HG03060 (cell line): ENCODE measurements around the gene KRTAP10-7.
"Not testable (repeated sequence)": the region's sequence is repeated elsewhere in the genome, so short reads cannot be mapped to it uniquely, and the experiment has no call there.

ENCODE experiments used
- ATAC-seq: cut with Tn5 transposase; IDR thresholded peaks from one replicate; pipeline ENCODE4 v1.9.1; 2021; ENCODE audit warnings: low read depth, moderate number of reproducible peaks; ENCODE audit not compliant: unreplicated experiment

Gene KRTAP10-7

DNA sequence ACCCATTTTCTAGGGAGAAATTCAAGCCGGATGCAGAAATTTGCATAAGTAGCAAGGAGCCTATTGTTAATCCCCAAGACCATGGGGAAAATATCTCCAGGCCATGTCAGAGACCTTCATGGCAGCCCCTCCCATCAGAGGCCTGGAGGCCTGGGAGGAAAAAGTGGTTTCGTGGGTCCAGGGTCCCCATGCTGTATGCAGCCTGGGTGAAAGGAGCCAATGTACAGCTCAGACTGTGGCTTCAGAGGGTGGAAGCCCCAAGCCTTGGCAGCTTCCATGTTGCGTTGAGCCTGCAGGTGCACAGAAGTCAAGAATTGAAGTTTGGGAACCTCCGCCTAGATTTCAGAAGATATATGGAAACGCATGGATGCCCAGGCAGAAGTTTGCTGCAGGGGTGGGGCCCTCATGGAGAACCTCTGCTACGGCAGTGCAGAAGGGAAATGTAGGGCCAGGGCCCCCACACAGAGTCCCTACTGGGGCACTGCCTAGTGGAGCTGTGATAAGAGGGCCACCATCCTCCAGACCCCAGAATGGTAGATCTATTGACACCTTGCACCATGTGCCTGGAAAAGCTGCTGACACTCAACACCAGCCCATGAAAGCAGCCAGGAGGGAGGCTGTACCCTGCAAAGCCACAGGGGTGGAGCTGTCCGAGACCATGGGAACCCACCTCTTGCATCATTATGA is 9.9 kb downstream of the KRTAP10-7 start:
- not testable (repeated sequence) for ATAC-seq

DNA sequence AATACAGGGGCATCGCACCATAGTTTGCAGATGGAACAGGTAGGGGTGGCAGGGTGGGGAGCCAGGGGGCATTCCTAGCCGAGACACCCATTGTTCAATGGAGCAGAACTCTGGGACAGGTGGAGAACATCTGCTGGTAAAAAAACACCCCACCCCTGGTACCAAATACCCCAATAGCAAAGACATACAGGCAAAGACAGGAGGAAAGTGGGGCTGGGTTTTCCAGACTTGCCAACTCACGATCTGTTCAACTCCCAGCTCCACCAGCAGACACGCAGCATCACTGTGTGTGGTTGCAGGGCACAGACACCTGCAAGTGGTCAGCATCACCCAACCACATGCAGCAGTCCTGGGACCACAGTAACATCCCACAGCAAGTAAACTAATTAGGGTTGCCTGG is 11.2 kb downstream of the KRTAP10-7 start:
- no peak for ATAC-seq

DNA sequence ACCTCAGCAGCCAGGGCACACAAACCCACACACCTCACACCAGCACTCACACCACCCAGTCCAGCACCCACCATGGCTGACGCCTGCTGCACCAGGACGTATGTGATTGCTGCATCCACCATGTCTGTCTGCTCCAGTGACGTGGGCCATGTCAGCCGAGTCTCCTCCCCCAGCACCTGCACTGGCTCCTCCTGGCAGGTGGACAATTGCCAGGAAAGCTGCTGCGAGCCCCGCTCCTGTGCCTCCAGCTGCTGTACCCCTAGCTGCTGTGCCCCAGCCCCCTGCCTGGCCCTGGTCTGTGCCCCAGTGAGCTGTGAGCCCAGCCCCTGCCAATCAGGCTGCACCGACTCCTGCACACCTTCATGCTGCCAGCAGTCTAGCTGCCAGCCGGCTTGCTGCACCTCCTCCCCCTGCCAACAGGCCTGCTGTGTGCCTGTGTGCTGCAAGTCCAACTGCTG is 11.7 kb downstream of the KRTAP10-7 start, which contains the start of gene KRTAP10-8:
Gene KRTAP10-8 (plus strand): TSS at position 51 of the 458 bp plus-strand sequence. CDS start 22 bp downstream, at position 73.
- ATAC-seq: no peak

DNA sequence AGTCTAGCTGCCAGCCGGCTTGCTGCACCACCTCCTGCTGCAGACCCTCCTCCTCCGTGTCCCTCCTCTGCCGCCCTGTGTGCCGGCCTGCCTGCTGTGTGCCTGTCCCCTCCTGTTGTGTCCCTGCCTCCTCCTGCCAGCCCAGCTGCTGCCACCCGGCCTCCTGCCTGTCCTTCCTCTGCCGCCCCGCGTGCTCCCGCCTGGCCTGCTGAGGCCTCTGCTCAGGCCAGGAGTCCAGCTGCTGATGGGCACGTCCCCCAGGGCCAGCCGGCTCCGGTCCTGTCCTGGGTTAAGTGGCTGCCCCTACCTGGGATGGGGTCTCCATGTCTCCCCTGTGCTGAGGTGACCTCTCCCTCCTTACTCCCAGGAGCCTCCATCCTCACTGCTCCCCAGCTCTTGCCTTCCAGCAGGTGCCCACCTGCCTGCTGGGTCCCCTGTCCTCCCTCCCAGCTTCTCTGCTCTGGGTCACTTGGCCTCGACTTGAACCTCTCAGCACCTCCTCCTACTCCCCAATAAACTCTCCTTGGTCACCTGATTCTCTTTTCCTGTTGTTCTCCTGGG is 12.4 kb downstream of the KRTAP10-7 start:
- ATAC-seq: no peak

DNA sequence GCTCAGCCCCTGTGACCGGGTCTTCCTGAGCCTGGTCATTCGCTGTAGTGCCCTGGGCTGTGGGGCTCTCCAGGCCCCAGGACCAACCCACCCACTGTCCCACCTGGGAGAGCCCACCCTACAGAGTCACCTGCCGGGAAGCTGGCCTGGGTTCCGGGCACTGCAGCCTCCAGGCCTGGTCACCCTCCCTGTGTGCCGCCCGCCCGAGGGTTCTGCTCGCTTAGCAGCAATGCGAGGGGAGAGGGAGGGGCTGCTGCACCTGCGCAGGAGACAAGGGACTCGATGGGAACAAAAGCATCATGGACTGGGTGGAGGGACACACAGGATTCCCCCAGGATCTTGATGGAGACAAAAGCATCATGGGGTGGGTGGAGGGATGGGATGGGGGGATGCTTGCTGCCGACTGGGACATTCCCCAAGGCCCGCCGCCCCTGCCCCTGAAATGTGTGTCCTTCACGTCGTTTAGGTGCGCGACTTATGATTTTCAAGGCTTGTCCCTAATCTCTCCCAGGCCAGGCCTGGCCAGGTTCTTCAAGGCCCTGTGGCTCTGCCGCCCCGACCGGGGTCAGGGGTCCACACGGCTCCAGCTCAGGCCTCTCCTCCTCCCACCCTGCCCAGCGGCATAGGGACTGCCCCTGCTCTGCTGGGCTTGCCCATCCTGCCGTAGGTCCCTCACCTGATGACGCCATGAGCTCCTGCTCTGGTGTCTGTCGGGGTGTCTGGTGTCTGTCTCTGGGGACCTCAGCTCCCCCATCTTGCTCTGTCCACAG is 13.2 kb downstream of the KRTAP10-7 start:
- no peak for ATAC-seq

DNA sequence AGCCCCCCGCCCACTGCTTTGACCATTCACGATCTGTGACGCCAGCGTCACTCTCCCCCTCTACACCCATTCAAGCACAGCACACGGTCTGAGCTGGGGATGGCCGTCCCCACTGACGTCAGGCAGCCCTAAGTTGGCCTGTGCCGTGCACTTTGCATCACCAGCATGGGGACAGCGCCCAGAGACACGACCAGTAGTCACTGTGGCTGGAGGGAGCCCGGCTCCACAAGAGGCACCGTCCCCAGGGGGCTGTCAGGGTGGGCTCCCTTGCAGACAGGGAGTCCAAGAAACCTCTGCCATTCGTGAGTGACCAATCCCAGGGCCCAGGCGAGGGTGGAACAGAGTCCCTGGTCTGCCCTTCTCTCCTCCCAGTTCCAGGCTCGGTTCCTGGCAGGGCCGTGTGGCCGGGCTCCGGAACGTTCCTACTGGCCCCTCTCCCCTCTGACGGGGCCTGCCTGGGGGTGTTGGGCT is 13.8 kb downstream of the KRTAP10-7 start:
- no peak for ATAC-seq

DNA sequence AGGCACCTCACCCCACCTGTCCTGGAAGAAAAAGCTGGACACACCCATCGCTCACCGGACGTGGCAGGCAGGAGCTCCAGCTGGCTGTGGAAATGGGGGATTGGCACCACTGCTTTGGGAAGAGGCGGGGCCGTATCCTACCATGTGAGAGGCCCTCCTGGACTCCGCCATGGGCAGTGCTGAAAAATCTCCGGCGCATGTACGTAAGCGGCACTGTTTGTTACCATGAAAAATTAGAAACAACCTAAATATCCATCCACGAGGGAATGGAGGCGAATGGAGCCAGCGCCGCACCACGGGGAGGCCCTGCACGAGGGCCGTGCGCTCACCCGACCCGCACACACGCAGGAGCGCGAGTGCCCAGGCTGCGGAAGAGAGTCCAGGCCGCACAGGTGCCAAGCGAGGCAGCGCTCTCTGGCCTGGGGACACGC is 14.6 kb downstream of the KRTAP10-7 start:
- no peak for ATAC-seq

DNA sequence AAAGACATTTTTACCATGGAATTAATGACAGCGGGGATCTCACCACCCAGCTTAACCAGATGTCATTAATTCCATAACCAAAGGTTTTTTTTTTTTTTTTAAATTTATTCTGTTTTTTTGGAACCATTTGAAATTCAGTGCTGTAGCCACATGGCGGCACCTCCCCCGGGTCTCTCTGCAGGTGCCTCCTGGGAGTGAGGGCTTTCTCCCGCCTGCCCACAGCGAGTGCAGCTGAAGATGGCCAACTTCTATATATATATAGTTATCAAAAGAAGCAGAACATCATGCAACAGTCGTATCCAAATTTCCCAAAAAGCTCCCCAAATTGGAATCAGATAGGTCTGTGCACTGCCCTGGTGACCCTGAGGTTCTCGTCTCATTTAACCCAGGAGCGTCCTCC is 15.1 kb downstream of the KRTAP10-7 start:
- no peak for ATAC-seq

DNA sequence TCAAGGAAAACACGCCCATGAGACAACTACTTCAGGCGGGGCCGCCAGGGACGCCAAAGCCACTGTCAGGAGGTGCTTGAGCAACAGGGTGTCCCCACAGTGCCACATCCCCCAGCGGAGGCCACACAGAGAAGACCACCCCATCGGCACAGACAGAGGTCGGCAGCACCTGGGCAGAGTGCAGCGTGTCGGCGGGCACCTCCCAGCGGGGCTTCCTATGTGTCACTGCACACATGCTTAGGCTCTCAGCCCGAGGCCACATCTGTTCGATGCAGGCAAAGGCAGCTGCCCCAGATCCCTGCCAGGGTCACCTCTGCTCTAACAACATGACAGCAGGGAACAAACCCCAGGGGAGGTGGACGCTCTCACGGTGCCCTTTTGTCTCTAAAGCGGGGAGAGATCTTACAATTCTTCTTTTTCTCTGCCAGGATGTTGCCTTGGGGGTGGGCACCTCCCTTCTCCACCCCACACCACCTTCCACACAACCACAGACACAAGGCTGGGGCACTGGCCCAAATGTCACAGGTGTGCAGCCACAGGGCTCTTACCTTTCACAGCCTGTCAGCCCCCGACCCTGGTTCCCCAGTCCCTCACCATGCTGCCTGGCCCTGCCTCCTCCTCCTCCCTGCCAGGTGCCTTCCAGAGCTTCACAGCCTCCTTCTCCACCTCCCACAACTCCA is 15.7 kb downstream of the KRTAP10-7 start:
- ATAC-seq: no peak

DNA sequence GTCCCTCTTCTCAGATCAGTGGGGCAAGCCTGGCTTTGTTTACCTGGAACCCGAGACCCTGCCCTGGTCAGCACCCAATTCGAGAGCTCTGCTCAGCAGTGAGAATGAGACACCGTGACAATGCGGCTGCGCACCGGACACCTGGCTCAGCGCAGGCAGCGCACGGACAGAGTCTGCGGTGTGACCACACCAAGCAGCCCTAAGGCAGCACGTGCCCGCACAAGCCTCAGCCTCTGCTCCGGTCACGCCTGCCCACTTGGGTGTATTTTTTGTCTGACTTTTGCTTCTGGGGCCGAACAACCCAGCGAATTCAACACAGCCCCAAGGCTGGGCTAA is 16.2 kb downstream of the KRTAP10-7 start:
- no peak for ATAC-seq

DNA sequence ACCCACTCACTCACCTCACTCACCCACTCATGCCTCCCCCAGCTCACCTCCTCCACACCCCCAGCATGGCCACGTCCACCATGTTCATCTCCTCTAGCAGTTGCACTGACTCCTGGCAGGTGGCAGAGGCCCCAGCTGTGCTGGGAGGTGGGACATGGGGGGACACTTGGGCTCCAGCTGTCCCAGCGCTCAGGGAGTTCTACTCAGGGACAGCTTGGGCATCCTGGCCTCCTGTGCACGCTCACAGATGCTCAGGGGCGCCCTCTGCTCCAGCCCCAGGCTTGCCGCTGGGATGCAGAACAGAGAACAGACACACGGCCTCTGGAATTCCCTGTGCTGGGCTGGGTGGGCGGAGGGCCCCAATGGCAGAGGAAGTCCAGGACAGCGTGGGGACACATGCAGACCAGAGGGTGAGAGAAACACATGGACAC is 16.7 kb downstream of the KRTAP10-7 start:
- no peak for ATAC-seq

DNA sequence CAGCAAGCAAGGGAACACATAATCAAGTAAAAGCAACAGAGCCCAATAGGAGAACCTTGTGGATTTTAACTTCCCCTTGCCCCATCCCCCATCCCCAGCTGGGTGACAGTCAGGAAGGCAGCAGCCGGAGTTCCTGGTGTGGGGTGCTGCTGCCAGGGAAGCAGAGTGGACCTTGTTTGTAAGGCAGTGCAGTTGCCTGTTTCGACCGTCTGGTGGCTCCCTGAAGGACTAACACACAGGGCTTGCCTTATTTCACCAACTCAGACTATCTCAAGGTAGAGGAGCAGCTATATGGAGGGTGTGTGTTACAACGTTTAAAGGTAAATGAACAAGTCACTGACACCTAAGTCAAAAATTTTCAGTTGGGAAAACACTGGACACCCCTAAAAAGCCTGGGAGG is 18.1 kb downstream of the KRTAP10-7 start:
- ATAC-seq: no peak

DNA sequence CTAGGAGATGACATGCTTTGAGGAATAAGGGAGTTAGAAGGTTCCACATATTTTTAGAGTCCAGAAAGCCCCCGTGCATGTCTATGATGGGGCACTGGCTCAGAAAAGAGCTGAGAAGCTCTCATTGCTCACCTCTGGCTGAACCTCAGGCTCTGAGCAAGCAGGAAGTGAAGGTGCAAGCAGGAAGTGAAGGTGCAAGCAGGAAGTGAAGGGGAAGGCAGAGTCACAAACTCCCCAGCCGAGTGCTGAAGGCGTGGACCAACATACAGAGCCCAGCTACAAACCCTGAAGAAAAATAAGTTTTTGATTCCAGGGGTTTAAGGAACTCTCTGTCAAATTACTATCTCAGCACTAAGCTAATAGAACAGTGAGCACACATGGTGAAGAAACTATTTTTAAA is 18.5 kb downstream of the KRTAP10-7 start:
- ATAC-seq: no peak

DNA sequence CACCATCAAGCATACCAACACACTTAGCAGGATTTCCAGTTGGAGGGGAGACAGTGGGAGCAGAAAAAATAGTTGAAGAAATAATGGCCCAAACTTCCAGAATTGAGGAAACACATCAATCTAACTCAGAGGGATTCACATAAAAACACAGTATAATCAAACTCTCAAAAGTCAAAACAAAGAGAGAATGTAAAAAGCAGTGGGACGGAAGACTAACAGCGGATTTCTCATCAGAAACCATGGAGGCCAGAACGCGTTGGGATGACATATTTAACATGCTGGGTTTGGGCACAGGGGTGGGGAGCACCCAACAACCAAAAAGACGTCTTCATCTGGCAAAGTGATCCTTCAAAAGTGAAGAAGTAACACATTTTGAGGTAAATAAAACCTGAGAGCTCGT is 19.5 kb downstream of the KRTAP10-7 start:
- no peak for ATAC-seq

DNA sequence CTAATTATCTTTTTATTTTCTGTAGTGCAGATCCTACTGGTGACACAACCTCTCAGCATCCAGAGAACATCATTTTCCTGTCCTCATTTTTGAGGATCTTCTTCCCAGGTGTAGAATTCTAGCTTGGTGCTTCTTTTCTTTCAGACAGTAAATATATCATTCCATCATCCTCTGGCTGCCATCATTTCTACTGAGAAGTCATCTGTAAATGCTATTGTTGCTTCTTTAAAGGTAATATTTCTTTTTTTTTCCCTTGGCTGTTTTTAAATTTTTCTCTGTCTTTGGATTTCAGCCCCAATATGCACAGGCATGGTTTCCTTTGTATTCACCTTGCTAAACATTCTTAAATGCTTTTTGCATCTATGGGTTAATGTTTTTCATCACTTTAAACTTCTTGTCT is 23.2 kb downstream of the KRTAP10-7 start:
- ATAC-seq: no peak

DNA sequence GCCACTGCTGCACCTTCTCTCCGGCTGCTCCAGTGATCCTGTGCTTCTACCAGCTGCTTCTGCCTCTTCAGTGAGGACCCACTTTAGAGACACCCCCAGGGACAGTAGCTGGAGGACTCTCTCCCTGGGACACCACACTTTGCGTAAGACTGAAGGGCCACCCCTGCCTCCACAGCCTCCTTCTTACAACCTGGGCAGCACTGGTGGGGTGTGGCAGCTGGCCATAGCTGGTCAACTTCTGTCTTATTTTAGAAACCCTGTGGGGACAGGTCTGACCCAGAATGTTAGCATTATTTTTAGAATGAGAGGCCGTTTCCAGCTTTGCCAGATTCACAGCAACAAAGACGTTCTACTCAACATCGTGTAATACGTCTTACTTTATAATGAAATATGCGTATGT is 25.4 kb downstream of the KRTAP10-7 start:
- ATAC-seq: no peak

DNA sequence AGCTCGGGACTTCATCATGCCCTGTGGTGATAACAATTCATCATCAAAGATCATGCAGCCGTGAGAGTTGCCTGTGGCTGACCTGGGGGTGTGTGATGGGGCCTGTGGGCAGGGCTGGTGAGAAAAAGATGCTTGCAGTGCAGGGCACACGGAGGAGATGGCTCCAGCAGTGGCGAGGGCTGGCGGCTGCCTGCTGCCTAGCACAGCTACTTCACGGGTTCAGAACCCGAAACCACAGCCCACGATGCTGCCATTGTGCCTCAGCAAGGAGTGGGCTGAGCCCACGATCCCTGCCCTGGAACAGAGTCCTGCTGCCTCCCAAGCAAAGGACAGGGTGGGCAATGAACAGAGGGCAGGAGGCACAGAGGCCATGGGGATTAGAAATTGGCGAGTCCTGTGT is 25.9 kb downstream of the KRTAP10-7 start:
- no peak for ATAC-seq

DNA sequence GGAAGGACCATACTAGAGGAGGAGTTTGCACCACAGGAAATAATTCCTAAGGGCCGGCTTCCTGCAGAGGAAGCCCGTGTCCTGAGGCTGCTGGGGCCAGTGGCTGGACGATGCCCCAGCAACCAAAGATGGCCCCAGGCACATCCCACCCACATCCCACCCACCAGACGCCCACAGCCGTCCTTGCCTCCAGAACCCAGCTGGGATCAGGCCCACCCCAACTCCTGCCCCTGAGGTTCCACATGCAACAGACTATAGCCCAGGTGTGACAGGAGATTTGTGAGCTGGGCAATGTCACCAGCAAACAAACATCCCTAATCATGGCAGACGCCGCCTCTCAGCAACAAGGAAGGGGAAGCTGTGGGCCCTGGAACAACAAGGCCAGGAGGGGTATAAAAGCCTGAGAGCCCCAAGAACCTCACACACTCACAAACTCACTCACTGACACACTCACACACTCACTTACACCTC is 26.3 kb downstream of the KRTAP10-7 start, which contains the start of gene KRTAP10-9:
Gene KRTAP10-9 (plus strand): TSS at position 421 of the 471 bp plus-strand sequence. CDS start 79 bp downstream, outside the sequence.
- no peak for ATAC-seq

DNA sequence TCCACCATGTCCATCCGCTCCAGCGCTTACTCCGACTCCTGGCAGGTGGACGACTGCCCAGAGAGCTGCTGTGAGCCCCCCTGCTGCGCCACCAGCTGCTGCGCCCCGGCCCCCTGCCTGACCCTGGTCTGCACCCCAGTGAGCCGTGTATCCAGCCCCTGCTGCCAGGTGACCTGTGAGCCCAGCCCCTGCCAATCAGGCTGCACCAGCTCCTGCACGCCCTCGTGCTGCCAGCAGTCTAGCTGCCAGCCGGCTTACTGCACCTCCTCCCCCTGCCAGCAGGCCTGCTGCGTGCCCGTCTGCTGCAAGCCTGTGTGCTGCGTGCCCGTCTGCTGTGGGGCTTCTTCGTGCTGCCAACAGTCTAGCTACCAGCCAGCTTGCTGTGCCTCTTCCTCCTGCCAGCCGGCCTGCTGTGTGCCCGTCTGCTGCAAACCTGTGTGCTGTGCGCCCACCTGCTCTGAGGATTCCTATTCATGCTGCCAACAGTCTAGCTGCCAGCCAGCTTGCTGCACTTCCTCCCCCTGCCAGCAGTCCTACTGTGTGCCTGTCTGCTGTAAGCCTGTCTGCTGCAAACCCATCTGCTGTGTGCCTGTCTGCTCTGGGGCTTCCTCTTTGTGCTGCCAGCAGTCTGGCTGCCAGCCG is 26.9 kb downstream of the KRTAP10-7 start:
- ATAC-seq: not testable (repeated sequence)

DNA sequence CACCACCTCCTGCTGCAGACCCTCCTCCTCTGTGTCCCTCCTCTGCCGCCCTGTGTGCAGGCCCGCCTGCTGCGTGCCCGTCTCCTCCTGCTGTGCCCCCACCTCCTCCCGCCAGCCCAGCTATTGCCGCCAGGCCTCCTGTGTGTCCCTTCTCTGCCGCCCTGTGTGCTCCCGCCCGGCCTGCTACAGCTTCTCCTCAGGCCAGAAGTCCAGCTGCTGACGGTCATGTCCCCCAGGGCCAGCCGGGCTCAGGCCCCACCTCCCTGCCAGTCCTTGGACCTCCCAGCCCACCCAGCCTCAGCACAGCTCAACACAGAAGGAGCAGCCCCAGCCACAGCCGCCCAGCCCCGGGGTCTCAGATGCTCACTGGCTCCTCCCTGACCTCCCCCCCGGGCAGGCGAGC is 27.4 kb downstream of the KRTAP10-7 start:
- not testable (repeated sequence) for ATAC-seq
